ENCODE measurements around the gene PAQR9. TPM values are rescaled to one million over a fixed set of nuclear protein-coding genes. Genes with fewer than 3 reads are reported as not detected.
"Not testable (repeated sequence)": the region's sequence is repeated elsewhere in the genome, so short reads cannot be mapped to it uniquely, and the experiment has no call there.

PAQR9 gene
- total RNA-seq, 2 donors from 2014 or later, result not detected

GRCh38 chr3:142990721-142991120 lies 27.2 kb upstream of the PAQR9 start:
- peaks cover 4% of the 10 kb centered on the region for H3K27me3 Mint-ChIP-seq
- no peaks in the 10 kb centered on the region for H3K4me1 Mint-ChIP-seq
- ATAC-seq (replicated peaks), result no peak
- H3K36me3 Mint-ChIP-seq (ENCODE audit: low read depth), result no peaks in the 10 kb centered on the region
- H3K27ac Mint-ChIP-seq, result no peak overlapping the region
- H3K4me3 Mint-ChIP-seq, result no peak overlapping the region
- H3K9me3 Mint-ChIP-seq, result no peaks in the 10 kb centered on the region

GRCh38 chr3:142988826-142989225 lies 25.4 kb upstream of the PAQR9 start:
- not testable (repeated sequence) for H3K4me1 Mint-ChIP-seq

GRCh38 chr3:142988221-142988620 lies 24.7 kb upstream of the PAQR9 start:
- not testable (repeated sequence) for H3K27me3 Mint-ChIP-seq; H3K27ac Mint-ChIP-seq; H3K4me1 Mint-ChIP-seq; ATAC-seq (replicated peaks); H3K9me3 Mint-ChIP-seq; H3K4me3 Mint-ChIP-seq; H3K36me3 Mint-ChIP-seq (ENCODE audit: low read depth)

More at GRCh38 chr3:142988826-142989225, 25.4 kb upstream of the PAQR9 start:
- H3K9me3 Mint-ChIP-seq; H3K36me3 Mint-ChIP-seq (ENCODE audit: low read depth); ATAC-seq (replicated peaks); H3K27me3 Mint-ChIP-seq; H3K4me3 Mint-ChIP-seq; H3K27ac Mint-ChIP-seq: not testable (repeated sequence)

GRCh38 chr3:142987707-142988106 lies 24.2 kb upstream of the PAQR9 start:
- Mint-ChIP-seq H3K4me1 (no peaks in the 10 kb centered on the region), H3K36me3 (ENCODE audit: low read depth) (no peaks in the 10 kb centered on the region), H3K27ac (no peak overlapping the region), H3K4me3 (no peak overlapping the region), H3K27me3 (peaks cover 7% of the 10 kb centered on the region), H3K9me3 (no peaks in the 10 kb centered on the region)
- no peak for ATAC-seq (replicated peaks)

- ATAC-seq (replicated peaks), result peak; percentile 35
- Mint-ChIP-seq H3K27me3 (peaks cover 7% of the 10 kb centered on the region), H3K36me3 (ENCODE audit: low read depth) (no peaks in the 10 kb centered on the region)
Measured at GRCh38 chr3:142987080-142987700, 23.7 kb upstream of the PAQR9 start.

GRCh38 chr3:142984255-142984654 lies 20.8 kb upstream of the PAQR9 start:
- no peaks in the 10 kb centered on the region for H3K4me1 Mint-ChIP-seq
- no peak overlapping the region for H3K4me3 Mint-ChIP-seq
- peaks cover 16% of the 10 kb centered on the region for H3K27me3 Mint-ChIP-seq
- H3K9me3 Mint-ChIP-seq, result no peaks in the 10 kb centered on the region
- H3K36me3 Mint-ChIP-seq (ENCODE audit: low read depth), result no peaks in the 10 kb centered on the region
- ATAC-seq (replicated peaks), result no peak
- H3K27ac Mint-ChIP-seq, result no peak overlapping the region

More at GRCh38 chr3:142987080-142987700, 23.7 kb upstream of the PAQR9 start:
- no peak overlapping the region for H3K27ac Mint-ChIP-seq
- H3K9me3 Mint-ChIP-seq, result no peaks in the 10 kb centered on the region
- no peak overlapping the region for H3K4me3 Mint-ChIP-seq
- no peaks in the 10 kb centered on the region for H3K4me1 Mint-ChIP-seq

- no peak for ATAC-seq (replicated peaks)
- Mint-ChIP-seq H3K9me3 (no peaks in the 10 kb centered on the region), H3K4me3 (no peak overlapping the region), H3K27me3 (peaks cover 16% of the 10 kb centered on the region), H3K27ac (no peak overlapping the region), H3K4me1 (no peaks in the 10 kb centered on the region), H3K36me3 (ENCODE audit: low read depth) (no peaks in the 10 kb centered on the region)
Measured at GRCh38 chr3:142983318-142983717, 19.8 kb upstream of the PAQR9 start.

- Mint-ChIP-seq H3K27me3 (peaks cover 16% of the 10 kb centered on the region), H3K9me3 (no peaks in the 10 kb centered on the region), H3K27ac (no peak overlapping the region), H3K36me3 (ENCODE audit: low read depth) (no peaks in the 10 kb centered on the region), H3K4me1 (no peaks in the 10 kb centered on the region), H3K4me3 (no peak overlapping the region)
- no peak for ATAC-seq (replicated peaks)
Measured at GRCh38 chr3:142982038-142982773, 18.7 kb upstream of the PAQR9 start.

- Mint-ChIP-seq H3K4me1 (no peaks in the 10 kb centered on the region), H3K36me3 (ENCODE audit: low read depth) (no peaks in the 10 kb centered on the region), H3K4me3 (no peak overlapping the region)
Measured at GRCh38 chr3:142981108-142981507, 17.6 kb upstream of the PAQR9 start.

GRCh38 chr3:142977399-142977728 lies 13.9 kb upstream of the PAQR9 start:
- ATAC-seq (replicated peaks), result no peak
- no peaks in the 10 kb centered on the region for H3K4me1 Mint-ChIP-seq
- H3K36me3 Mint-ChIP-seq (ENCODE audit: low read depth), result no peaks in the 10 kb centered on the region
- no peaks in the 10 kb centered on the region for H3K9me3 Mint-ChIP-seq
- no peak overlapping the region for H3K27ac Mint-ChIP-seq
- peaks cover 29% of the 10 kb centered on the region for H3K27me3 Mint-ChIP-seq
- H3K4me3 Mint-ChIP-seq, result no peak overlapping the region

More at GRCh38 chr3:142981108-142981507, 17.6 kb upstream of the PAQR9 start:
- ATAC-seq (replicated peaks), result no peak
- Mint-ChIP-seq H3K27ac (no peak overlapping the region), H3K27me3 (peaks cover 20% of the 10 kb centered on the region), H3K9me3 (no peaks in the 10 kb centered on the region)

GRCh38 chr3:142976621-142977398 lies 13.3 kb upstream of the PAQR9 start:
- Mint-ChIP-seq H3K4me1 (no peaks in the 10 kb centered on the region), H3K4me3 (no peak overlapping the region), H3K9me3 (no peaks in the 10 kb centered on the region), H3K27me3 (peaks cover 28% of the 10 kb centered on the region), H3K36me3 (ENCODE audit: low read depth) (no peaks in the 10 kb centered on the region), H3K27ac (no peak overlapping the region)
- no peak for ATAC-seq (replicated peaks)

GRCh38 chr3:142975316-142975995 lies 12.0 kb upstream of the PAQR9 start:
- Mint-ChIP-seq H3K4me1 (no peaks in the 10 kb centered on the region), H3K27ac (no peak overlapping the region), H3K9me3 (no peaks in the 10 kb centered on the region), H3K36me3 (ENCODE audit: low read depth) (no peaks in the 10 kb centered on the region), H3K27me3 (peaks cover 29% of the 10 kb centered on the region), H3K4me3 (no peak overlapping the region)
- ATAC-seq (replicated peaks), result no peak

- H3K27me3 Mint-ChIP-seq, result peaks cover 31% of the 10 kb centered on the region
- H3K36me3 Mint-ChIP-seq (ENCODE audit: low read depth), result no peaks in the 10 kb centered on the region
- no peak for ATAC-seq (replicated peaks)
- H3K9me3 Mint-ChIP-seq, result no peaks in the 10 kb centered on the region
- no peaks in the 10 kb centered on the region for H3K4me1 Mint-ChIP-seq
- no peak overlapping the region for H3K27ac Mint-ChIP-seq
- no peak overlapping the region for H3K4me3 Mint-ChIP-seq
Measured at GRCh38 chr3:142973217-142974009, 9.9 kb upstream of the PAQR9 start.

Measured in activated T-helper 17 cell treated with anti-CD3 and anti-CD28 coated beads, Interleukin-2, amount 50 U/mL, for 72 hours (primary cell).